HuH-7 (cell line): ENCODE measurements around the gene RNH1.
A peak's percentile ranks its signal among the peaks of the same experiment; 100 is the strongest.
"Not testable (repeated sequence)": the region's sequence is repeated elsewhere in the genome, so short reads cannot be mapped to it uniquely, and the experiment has no call there.

ENCODE experiments used
- DNase-seq: peaks from one replicate; pipeline ENCODE4 v3.0.0; 2011; ENCODE audit warnings: low spot score

Gene RNH1

DNA sequence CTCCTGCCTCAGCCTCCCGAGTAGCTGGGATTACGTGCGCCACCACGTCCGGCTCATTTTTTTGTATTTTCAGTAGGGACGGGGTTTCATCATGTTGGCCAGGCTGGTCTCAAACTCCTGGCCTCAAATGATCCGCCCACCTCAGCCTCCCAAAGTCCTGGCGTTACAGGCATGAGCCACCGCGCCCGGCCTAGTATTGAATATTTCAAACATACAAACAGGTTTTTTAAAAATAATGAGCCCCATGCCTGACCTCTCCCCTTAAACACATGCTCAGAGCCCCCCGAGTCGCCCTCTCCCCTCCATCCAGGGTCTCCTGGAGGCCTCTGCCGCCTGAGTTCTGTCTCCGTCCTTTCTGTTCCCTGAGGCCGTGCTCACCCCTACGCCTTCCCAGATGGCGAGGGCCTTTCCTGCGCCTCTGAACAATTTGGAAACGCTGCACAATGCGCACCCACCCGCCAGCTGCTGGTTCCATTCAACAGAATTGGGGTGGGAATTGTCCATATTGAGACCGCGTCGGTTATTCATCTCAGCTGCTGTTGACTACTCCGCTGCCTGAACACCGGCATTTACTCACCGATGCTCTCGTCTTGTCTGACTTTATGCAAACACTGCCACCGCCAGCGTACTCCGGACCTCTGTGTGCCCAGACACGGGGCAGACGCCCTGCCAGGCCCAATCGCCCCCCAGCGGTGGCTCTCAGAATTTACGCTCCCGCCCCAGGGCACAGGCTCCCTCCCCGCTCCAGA is 13.6 kb upstream of the RNH1 start:
- no peak for DNase-seq

DNA sequence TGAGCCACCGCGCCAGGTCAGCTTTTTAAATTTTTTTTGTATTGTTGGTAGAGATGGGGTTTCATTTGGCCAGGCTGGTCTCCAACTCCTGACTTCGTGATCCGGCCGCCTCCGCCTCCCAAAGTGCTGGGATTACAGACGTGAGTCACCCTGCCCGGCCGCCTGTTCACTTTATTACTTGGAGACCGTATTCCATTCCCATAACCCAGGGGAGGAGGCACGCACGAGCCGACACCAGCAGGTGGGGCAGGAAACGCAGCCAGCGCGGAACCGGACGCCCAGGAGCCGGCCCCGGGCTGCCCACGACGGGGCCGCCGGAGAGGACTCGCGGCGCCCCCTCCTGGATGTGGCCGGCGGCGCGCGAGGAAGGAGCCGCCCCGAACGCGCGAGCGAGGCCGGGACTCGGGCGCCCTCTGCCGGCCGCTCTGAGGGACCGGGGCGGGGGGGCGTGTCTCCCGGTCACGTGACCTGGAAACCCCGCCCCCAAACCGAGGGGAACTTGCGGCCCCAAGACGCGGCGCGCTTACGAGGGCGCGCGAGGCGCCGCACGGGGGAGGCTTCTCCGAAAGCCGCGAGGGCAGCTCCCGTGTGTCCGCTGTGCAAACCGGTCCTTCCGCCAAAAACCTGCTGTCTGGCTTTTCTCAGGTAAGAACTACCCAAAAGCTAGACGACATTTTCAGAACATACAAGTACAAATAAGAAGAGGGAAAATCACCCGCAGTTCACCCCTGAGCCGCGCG is 11.6 kb upstream of the RNH1 start:
- peak; percentile 87 for DNase-seq

- not testable (repeated sequence) for DNase-seq
Measured at GRCh38 chr11:516918-517685, 10.1 kb upstream of the RNH1 start.

GRCh38 chr11:516400-516799 is 9.4 kb upstream of the RNH1 start:
- DNase-seq: no peak

DNA sequence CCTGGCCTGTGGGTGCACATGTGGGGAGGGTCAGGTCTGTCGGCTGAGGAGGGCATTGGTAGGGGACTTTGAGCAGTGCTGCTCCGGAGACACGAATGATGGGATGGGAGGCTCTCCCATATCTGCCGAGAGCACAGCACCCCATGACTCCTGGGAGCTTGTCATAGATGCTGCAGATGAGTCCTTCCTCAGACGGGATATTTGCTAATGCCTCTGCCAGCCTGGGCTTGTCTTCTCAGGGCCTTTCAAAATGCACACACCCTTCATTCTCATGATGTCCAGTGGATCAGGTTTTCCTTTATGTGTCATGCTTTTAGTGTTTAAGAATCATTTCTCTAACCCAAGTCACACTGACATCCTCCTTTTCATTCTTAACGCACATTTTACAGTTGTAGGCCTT is 8.1 kb upstream of the RNH1 start:
- no peak for DNase-seq

- DNase-seq: no peak
Measured at GRCh38 chr11:514606-515005, 7.6 kb upstream of the RNH1 start.

- DNase-seq: no peak
Measured at GRCh38 chr11:512761-513595, 5.9 kb upstream of the RNH1 start.

DNA sequence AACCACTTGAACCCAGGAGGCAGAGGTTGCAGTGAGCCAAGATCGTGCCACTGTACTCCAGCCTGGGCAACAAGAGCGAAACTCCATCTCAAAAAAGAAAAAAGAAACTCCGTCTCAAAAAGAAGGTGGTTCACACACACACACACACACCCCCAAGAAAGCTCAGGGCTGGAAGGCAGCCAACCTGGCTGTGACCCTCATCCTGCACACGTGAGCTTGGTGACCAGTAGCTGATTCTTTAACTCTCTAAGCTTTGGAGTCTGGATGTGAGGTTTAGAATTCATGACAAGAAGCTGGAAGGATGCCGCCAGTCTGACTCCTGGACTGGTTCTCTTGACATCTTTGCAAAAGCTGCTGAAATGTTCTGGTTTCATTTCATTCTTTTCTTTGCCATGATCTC is 1.9 kb upstream of the RNH1 start:
- DNase-seq: no peak

- no peak for DNase-seq
Measured at GRCh38 chr11:507727-508515, 879 bp upstream of the RNH1 start.

- DNase-seq: peak; percentile 99
Measured at GRCh38 chr11:506238-506994, 626 bp downstream of the RNH1 start.

GRCh38 chr11:504994-505344 is 2.1 kb downstream of the RNH1 start:
- no peak for DNase-seq

DNA sequence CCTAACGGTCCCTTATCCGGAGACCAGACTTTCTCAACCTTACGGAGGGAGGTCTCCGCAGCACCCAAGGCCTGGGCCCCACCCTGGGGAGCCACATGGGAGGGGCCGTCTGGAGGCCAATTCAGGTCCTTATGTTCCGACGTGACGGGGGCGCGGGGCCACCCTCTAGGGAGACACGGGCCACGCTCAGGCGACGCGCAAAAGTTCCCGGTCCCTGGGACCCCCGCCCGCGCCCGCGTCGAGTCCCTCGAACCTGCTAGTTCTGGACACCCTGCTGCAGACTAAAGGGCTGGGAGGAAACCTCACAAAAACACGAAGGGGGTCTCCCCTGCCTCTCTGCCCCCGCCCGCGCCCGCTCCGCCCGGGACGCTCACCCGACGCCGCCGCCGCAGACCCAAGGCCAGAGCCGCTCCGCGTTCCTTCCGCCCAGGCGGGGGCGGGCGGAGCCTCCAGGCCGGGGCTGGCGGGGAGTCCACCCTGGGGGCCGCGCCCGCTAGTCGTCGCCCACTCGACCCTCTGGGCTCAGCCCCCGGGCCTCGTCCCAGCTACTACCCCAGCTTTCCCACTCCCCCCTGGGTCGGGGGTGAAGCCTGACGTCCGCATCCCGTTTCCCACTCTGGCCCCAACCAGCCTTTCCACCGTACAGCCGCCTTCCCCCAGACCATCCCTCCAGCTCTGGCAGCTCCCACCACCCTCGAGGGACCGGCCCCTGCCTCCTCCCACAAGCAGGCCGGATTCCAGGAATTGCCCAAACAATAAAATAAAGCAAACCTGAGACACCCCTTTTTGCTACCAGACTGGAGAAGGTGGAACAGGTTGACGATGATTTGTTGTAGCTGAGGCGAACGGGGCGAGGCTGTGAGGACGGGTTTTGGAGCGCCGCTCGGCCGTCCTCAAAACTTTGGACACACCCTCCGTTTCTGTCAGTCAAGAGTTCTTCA is 2.7 kb downstream of the RNH1 start:
- no peak for DNase-seq

- DNase-seq: no peak
Measured at GRCh38 chr11:503179-503981, 3.7 kb downstream of the RNH1 start.

GRCh38 chr11:502288-503178 is 4.5 kb downstream of the RNH1 start:
- DNase-seq: no peak

DNA sequence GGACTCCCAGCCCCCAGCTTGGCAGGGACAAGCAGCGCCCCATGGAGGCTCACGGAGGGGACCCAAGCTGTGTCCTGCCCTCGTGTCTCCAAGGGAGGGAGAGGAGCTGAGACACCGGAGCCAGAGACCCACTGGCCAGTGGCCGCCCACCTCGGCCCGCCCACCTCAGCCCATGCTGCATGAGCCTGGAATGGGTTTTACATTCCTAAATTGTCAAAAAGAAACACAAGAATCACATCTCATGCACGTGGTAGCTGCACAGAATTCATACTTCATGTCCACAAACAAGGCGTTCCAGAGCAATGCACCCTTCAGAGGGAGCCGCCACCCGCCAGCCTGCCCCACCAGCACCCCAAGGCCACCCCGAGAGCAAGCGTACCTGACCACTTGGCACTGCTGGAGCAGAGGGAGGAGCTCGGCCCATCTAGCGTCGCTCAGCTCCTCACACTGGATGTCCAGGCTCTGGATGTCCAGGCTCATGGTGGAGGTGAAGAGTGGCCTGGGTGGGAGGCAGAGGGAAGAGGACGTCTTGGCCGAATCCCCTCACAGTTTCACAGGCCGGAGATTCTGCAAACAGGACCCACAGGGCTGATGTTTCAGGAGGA is 5.3 kb downstream of the RNH1 start:
- no peak for DNase-seq

- no peak for DNase-seq
Measured at GRCh38 chr11:501001-501682, 5.9 kb downstream of the RNH1 start.
